Measurements from ENCODE around the gene MRFAP1L1.

GRCh38 chr4:6727081-6727942, 17.6 kb upstream of the MRFAP1L1 start:
- TF ChIP-seq POLR2A (IDR thresholded peaks at IDR 0.05) (no peak), CTCF (IDR thresholded peaks at IDR 0.05 in 4 of 5, conservative IDR thresholded peaks at IDR 0.05 in 1 of 5) (no peak)

Measured in gastrocnemius medialis (tissue), 4 donors.